H1 (cell line): ENCODE measurements around the gene NDUFB2. TPM values are rescaled to one million over a fixed set of nuclear protein-coding genes. Genes with fewer than 3 reads are reported as not detected.

Experiments
- CTCF ChIA-PET: fragments of 300-600 bp; sonication (Branson Sonifier 250); formaldehyde crosslinking; loops from one replicate; lab custom pipeline; 2021; ENCODE audit not compliant: partially characterized antibody; lab: Charles Lee
- POLR2A ChIA-PET: fragments of 300-600 bp; sonication (Branson Sonifier 250); formaldehyde crosslinking; loops from one replicate; lab custom pipeline; 2021; ENCODE audit warnings: inconsistent platforms; ENCODE audit not compliant: partially characterized antibody; lab: Charles Lee
- DNase-seq, 2 experiments: peaks; one replicate each; pipeline versions ENCODE4 v3.0.0 to v3.0.0-alpha.2; 2010 to 2022; ENCODE audit warnings: low spot score in 2 of 2, low read depth in 1 of 2, mixed read lengths in 1 of 2
- FAIRE-seq: peaks from 2 replicates; lab custom pipeline; 2011; peaks lifted over from hg19 to GRCh38; lab: Jason Lieb, UNC
- H2AFZ ChIP-seq: 2 replicates; pipeline ENCODE4 v1.8.1; 2012; ENCODE audit warnings: low read length, inconsistent platforms
- H2AK5ac ChIP-seq: 2 replicates; pipeline ENCODE4 v1.6.1; 2013; ENCODE audit warnings: low read depth, low read length
- H2BK120ac ChIP-seq: replicated peaks from 2 replicates; pipeline ENCODE3; 2013; ENCODE audit warnings: low read depth, low read length, inconsistent platforms
- H2BK12ac ChIP-seq: 2 replicates; pipeline ENCODE4 v1.6.1; 2013; ENCODE audit warnings: low read depth, low read length
- H2BK15ac ChIP-seq: 2 replicates; pipeline ENCODE4 v1.6.1; 2013; ENCODE audit warnings: low read length
- H2BK20ac ChIP-seq: 2 replicates; pipeline ENCODE4 v1.6.1; 2013; ENCODE audit warnings: low read length
- H2BK5ac ChIP-seq: 2 replicates; pipeline ENCODE4 v1.6.1; 2013; ENCODE audit warnings: low read depth, low read length
- H3K14ac ChIP-seq: 2 replicates; pipeline ENCODE4 v1.6.1; 2013; ENCODE audit warnings: inconsistent platforms; ENCODE audit not compliant: insufficient read length
- H3K18ac ChIP-seq: 2 replicates; pipeline ENCODE4 v1.6.1; 2013; ENCODE audit warnings: low read length; ENCODE audit errors: extremely low read depth
- H3K23ac ChIP-seq: 2 replicates; pipeline ENCODE4 v1.6.1; 2013; ENCODE audit warnings: inconsistent platforms; ENCODE audit not compliant: insufficient read length
- H3K23me2 ChIP-seq: 2 replicates; pipeline ENCODE4 v1.6.1; 2013; ENCODE audit warnings: low read depth, low read length
- H3K27ac ChIP-seq: 2 replicates; pipeline ENCODE4 v1.6.1; 2011; ENCODE audit warnings: low read depth, low read length, inconsistent platforms
- H3K27me3 ChIP-seq, 4 experiments: replicated peaks in 1 of 4; 1 replicate in 1 of 4; 2 replicates in 3 of 4; pipeline versions ENCODE4 v1.6.1 to v1.8.1; 2011 to 2013; ENCODE audit warnings: low read length in 3 of 4, mild to moderate bottlenecking in 3 of 4, inconsistent platforms in 2 of 4, mixed read lengths in 2 of 4, moderate library complexity in 1 of 4; ENCODE audit not compliant: control insufficient read depth in 3 of 4, insufficient read depth in 3 of 4; ENCODE audit errors: extremely low read depth in 1 of 4
- H3K36me3 ChIP-seq, 4 experiments: 2 replicates each; pipeline versions ENCODE4 v1.6.1 to v1.8.1; 2011 to 2013; ENCODE audit warnings: mild to moderate bottlenecking in 4 of 4, low read length in 3 of 4, moderate library complexity in 2 of 4, control low read depth in 1 of 4, inconsistent platforms in 1 of 4; ENCODE audit not compliant: insufficient read depth in 4 of 4, control insufficient read depth in 2 of 4
- H3K4ac ChIP-seq: replicated peaks from 2 replicates; pipeline ENCODE3; 2013; ENCODE audit warnings: low read length, low read depth, mixed read lengths, inconsistent platforms; ENCODE audit not compliant: insufficient read length
- H3K4me1 ChIP-seq, 4 experiments: replicated peaks in 1 of 4; 1 replicate in 1 of 4; 2 replicates in 3 of 4; pipeline versions ENCODE4 v1.6.1 to v1.8.1; 2011 to 2013; ENCODE audit warnings: low read length in 3 of 4, inconsistent platforms in 2 of 4, mixed read lengths in 1 of 4; ENCODE audit not compliant: insufficient read depth in 4 of 4, control insufficient read depth in 3 of 4
- H3K4me2 ChIP-seq, 2 experiments: 2 replicates each; pipeline versions ENCODE4 v1.6.1 to v1.8.1; 2011 to 2013; ENCODE audit warnings: low read depth in 2 of 2, low read length in 2 of 2, control low read depth in 1 of 2, inconsistent platforms in 1 of 2, mild to moderate bottlenecking in 1 of 2; ENCODE audit not compliant: insufficient read depth in 1 of 2
- H3K4me3 ChIP-seq, 4 experiments: fragments of 200-600, 300-600 bp in 1 of 4; sonication (generic), shearing (Covaris generic), sonication (Bioruptor Twin) in 1 of 4; 2 replicates each; pipeline versions ENCODE4 v1.5.1 to v1.8.1; 2011 to 2016; ENCODE audit warnings: low read length in 4 of 4, low read depth in 3 of 4, control low read depth in 2 of 4, inconsistent platforms in 2 of 4, mild to moderate bottlenecking in 2 of 4, mixed read lengths in 1 of 4, moderate library complexity in 1 of 4; ENCODE audit not compliant: insufficient read depth in 2 of 4; ENCODE audit errors: extremely low read depth in 1 of 4
- H3K56ac ChIP-seq: replicated peaks from 2 replicates; pipeline ENCODE3; 2013; ENCODE audit warnings: low read depth, mild to moderate bottlenecking, mixed read lengths, low read length, inconsistent platforms; ENCODE audit not compliant: insufficient read length
- H3K79me1 ChIP-seq: 2 replicates; pipeline ENCODE4 v1.6.1; 2013; ENCODE audit warnings: low read depth, low read length, control low read depth
- H3K79me2 ChIP-seq, 2 experiments: 2 replicates each; pipeline versions ENCODE4 v1.6.1 to v1.8.1; 2012 to 2013; ENCODE audit warnings: low read length in 2 of 2, mild to moderate bottlenecking in 2 of 2, inconsistent platforms in 1 of 2; ENCODE audit not compliant: insufficient read depth in 2 of 2, control insufficient read depth in 1 of 2
- H3K9ac ChIP-seq, 4 experiments: replicated peaks in 1 of 4; 1 replicate in 1 of 4; 2 replicates in 3 of 4; pipeline versions ENCODE4 v1.6.1 to v1.8.1; 2011 to 2013; ENCODE audit warnings: low read depth in 3 of 4, low read length in 3 of 4, control low read depth in 2 of 4, mild to moderate bottlenecking in 2 of 4, moderate library complexity in 2 of 4, inconsistent platforms in 1 of 4; ENCODE audit errors: extremely low read depth in 1 of 4
- H3K9me3 ChIP-seq, 2 experiments: 2 replicates each; pipeline versions ENCODE4 v1.6.1 to v1.8.1; 2012 to 2013; ENCODE audit warnings: mild to moderate bottlenecking in 2 of 2, moderate library complexity in 2 of 2, control low read depth in 1 of 2, inconsistent platforms in 1 of 2, low read depth in 1 of 2, low read length in 1 of 2, mixed read lengths in 1 of 2; ENCODE audit not compliant: insufficient read depth in 2 of 2
- H4K20me1 ChIP-seq, 2 experiments: replicated peaks in 1 of 2; 2 replicates each; pipeline versions ENCODE3 to v1.8.1; 2011 to 2013; ENCODE audit warnings: inconsistent platforms in 2 of 2, low read length in 2 of 2, mild to moderate bottlenecking in 1 of 2; ENCODE audit not compliant: insufficient read depth in 2 of 2, control insufficient read depth in 1 of 2
- H4K5ac ChIP-seq: 2 replicates; pipeline ENCODE4 v1.6.1; 2013; ENCODE audit warnings: low read length, low read depth, mixed read lengths, inconsistent platforms; ENCODE audit not compliant: insufficient read length
- H4K8ac ChIP-seq: 2 replicates; pipeline ENCODE4 v1.8.0; 2013; ENCODE audit warnings: mild to moderate bottlenecking, moderate library complexity, low read length, inconsistent platforms; ENCODE audit not compliant: insufficient read depth; ENCODE audit errors: extremely low read depth
- H4K91ac ChIP-seq: replicated peaks from 2 replicates; pipeline ENCODE3; 2013; ENCODE audit warnings: low read length, mixed read lengths, inconsistent platforms; ENCODE audit not compliant: insufficient read length
- BACH1 ChIP-seq: IDR thresholded peaks from 2 replicates; pipeline ENCODE4 v1.6.1; 2012; ENCODE audit warnings: low read length, improper control_type of control experiment
- CBX5 ChIP-seq: fragments of 300-800, 300-1000 bp; sonication (generic); IDR thresholded peaks from 2 replicates; pipeline ENCODE4 v1.7.1; 2016; ENCODE audit warnings: antibody characterized with exemption, low read length, low read depth
- JUN ChIP-seq: IDR thresholded peaks from 2 replicates; pipeline ENCODE4 v1.6.1; 2011; ENCODE audit warnings: low read depth, mild to moderate bottlenecking, improper control_type of control experiment, low read length
- NRF1 ChIP-seq: IDR thresholded peaks from 2 replicates; pipeline ENCODE4 v1.6.1; 2011; ENCODE audit warnings: mild to moderate bottlenecking, low read depth, low read length, improper control_type of control experiment
- SIX5 ChIP-seq: IDR thresholded peaks from 2 replicates; pipeline ENCODE4 v1.6.1; 2011; ENCODE audit warnings: mild to moderate bottlenecking, low read depth, low read length
- WGBS, 2 experiments: shearing (Covaris generic) in 1 of 2; methylation state at CpG; one replicate each; pipeline versions ENCODE4 v1.1.6 to v1.1.7; 2013 to 2015; ENCODE audit warnings: low lambda C conversion rate in 2 of 2, mixed read lengths in 2 of 2, inconsistent platforms in 1 of 2, low coverage in 1 of 2, missing lambda C conversion rate in 1 of 2; ENCODE audit not compliant: insufficient replicate concordance in 2 of 2, insufficient coverage in 1 of 2, insufficient read length in 1 of 2; ENCODE audit errors: extremely low coverage in 1 of 2, missing lambda C conversion rate in 1 of 2; 5-methylcytosine and 5-hydroxymethylcytosine counted together
- polyA plus RNA-seq, 7 experiments: library from polyadenylated mRNA; depleted of rRNA in 3 of 7; stranded (reverse) in 5 of 7; unstranded in 2 of 7; fragments of >200 nt in 5 of 7; fragments of 200-250 nt in 2 of 7; gene quantifications; 1 replicate in 5 of 7; 2 replicates in 1 of 7; 4 replicates in 1 of 7; pipeline versions ENCODE4 v1.2.1 to v1.2.3, GENCODE V29; 2011 to 2013; ENCODE audit warnings: missing spikeins in 2 of 7, mixed read lengths in 2 of 7
- total RNA-seq: library from RNA; stranded (reverse); fragmentation: NEBNext Ultra II Directional; extraction: Animal tissue kit (Norgen Biotek cat#: 25700); gene quantifications from 2 replicates; pipeline ENCODE4 v1.2.1, GENCODE V29; 2021

NDUFB2 gene
- total and polyA plus RNA-seq, 2 of the 8 experiments (the other 6 are each of a cell fraction or from before 2014, with no cell fraction given) = 168 to 881 TPM

DNA sequence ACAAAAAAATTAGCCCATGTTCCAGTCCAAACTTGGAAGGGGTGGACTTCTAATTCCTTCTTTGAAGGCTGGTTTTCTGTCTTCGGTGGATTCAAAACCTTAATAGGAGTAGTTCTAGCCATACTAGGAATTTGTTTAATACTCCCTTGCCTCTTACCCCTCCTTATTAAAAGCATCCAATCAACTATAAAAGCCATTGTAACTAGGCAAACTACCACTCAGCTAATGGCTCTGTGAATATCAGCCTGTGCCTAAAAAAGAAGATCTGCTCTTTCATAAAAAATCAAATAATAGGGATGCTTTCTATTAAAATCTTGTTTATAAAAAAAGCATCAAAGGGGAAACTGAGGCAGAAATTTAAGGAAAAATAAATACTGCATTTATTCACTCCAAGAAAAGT, 27.9 kb upstream of the NDUFB2 start:
- Histone ChIP-seq H3K27me3 (peaks cover 0 to 1% (median under 1%) of the 10 kb centered on the region in 4 experiments; a peak in 2 of 7 replicates), H3K4me3 (no peak overlapping the region), H3K4me1 (peaks cover 0 to 6% (median 2%) of the 10 kb centered on the region in 4 experiments; a peak in 5 of 7 replicates), H3K9me3 (no peaks in the 10 kb centered on the region), H4K8ac (no peak overlapping the region), H2BK15ac (no peak overlapping the region), H3K79me2 (no peaks in the 10 kb centered on the region), H3K23ac (no peak overlapping the region), H4K91ac (no peak overlapping the region), H2BK120ac (no peak overlapping the region), H3K56ac (no peak overlapping the region), H2AFZ (no peak overlapping the region), H3K14ac (no peak overlapping the region), H3K79me1 (no peaks in the 10 kb centered on the region), H3K9ac (no peak overlapping the region), H3K23me2 (peaks cover 5% of the 10 kb centered on the region; the same call in 1 of the 2 replicates), H3K27ac (no peak overlapping the region), H3K18ac (no peak overlapping the region), H3K4me2 (no peak overlapping the region), H2BK12ac (no peak overlapping the region), H3K36me3 (no peaks in the 10 kb centered on the region), H2AK5ac (no peak overlapping the region), H4K20me1 (no peaks in the 10 kb centered on the region), H4K5ac (no peak overlapping the region), H3K4ac (no peak overlapping the region), H2BK20ac (no peak overlapping the region), H2BK5ac (no peak overlapping the region)
- TF ChIP-seq NRF1 (no peak), SIX5 (no peak), JUN (no peak), BACH1 (no peak), CBX5 (no peak)
- FAIRE-seq = no peak
- DNase-seq = no peak
- CTCF ChIA-PET = interaction anchor here (0.9 to 2.0 kb wide), 6 partner anchors 8 to 151 kb away, joined by 3 to 6 read pairs (median 4); no protein-coding TSS in a partner anchor
- WGBS, 2 experiments = 88% methylated on average over 1 of the region's 1 CpG; no CpG with 5 or more reads in 1 of the 2 experiments
- POLR2A ChIA-PET = interaction anchor here (1.7 kb wide), 1 partner anchor 11 kb away, joined by 4 read pairs; no protein-coding TSS in a partner anchor
